Renal cortical epithelial cell (primary cell): Measurements from ENCODE around the gene SCAF4. TPM values are rescaled to one million over a fixed set of nuclear protein-coding genes. Genes with fewer than 3 reads are reported as not detected.
A peak's percentile ranks its signal among the peaks of the same experiment; 100 is the strongest.
"Not testable (repeated sequence)": the region's sequence is repeated elsewhere in the genome, so short reads cannot be mapped to it uniquely, and the experiment has no call there.

Experiments used
- DNase-seq: peaks from one replicate; pipeline ENCODE4 v3.0.0-alpha.2; 2011; ENCODE audit warnings: low read depth
- total RNA-seq: library from RNA; depleted of rRNA; stranded (reverse); fragments of >200 nt; gene quantifications from 2 replicates; pipeline ENCODE4 v1.2.3, GENCODE V29; 2014

Gene SCAF4
- total RNA-seq, 1 donor from 2014 or later = 10.6 TPM

- no peak for DNase-seq
Observed at GRCh38 chr21:31741116-31741515, 9.2 kb upstream of the SCAF4 start.

GRCh38 chr21:31737586-31738397 lies 5.9 kb upstream of the SCAF4 start:
- DNase-seq = not testable (repeated sequence)

- no peak for DNase-seq
Observed at GRCh38 chr21:31735511-31735992, 3.6 kb upstream of the SCAF4 start.

- no peak for DNase-seq
Observed at GRCh38 chr21:31733551-31734149, 1.7 kb upstream of the SCAF4 start.

- no peak for DNase-seq
Observed at GRCh38 chr21:31732597-31733550, 956 bp upstream of the SCAF4 start.

GRCh38 chr21:31731056-31731856 lies 662 bp downstream of the SCAF4 start:
- DNase-seq = peak; percentile 27

GRCh38 chr21:31730712-31731055 lies 1.2 kb downstream of the SCAF4 start:
- no peak for DNase-seq

GRCh38 chr21:31729622-31730343 lies 2.1 kb downstream of the SCAF4 start:
- no peak for DNase-seq

GRCh38 chr21:31728952-31729351 lies 3.0 kb downstream of the SCAF4 start:
- DNase-seq = no peak

- no peak for DNase-seq
Observed at GRCh38 chr21:31728191-31728590, 3.7 kb downstream of the SCAF4 start.

GRCh38 chr21:31727181-31727580 lies 4.7 kb downstream of the SCAF4 start:
- DNase-seq = no peak

GRCh38 chr21:31726407-31726806 lies 5.5 kb downstream of the SCAF4 start:
- DNase-seq = no peak

GRCh38 chr21:31725202-31725839 lies 6.6 kb downstream of the SCAF4 start:
- DNase-seq = no peak

GRCh38 chr21:31724552-31724951 lies 7.4 kb downstream of the SCAF4 start:
- DNase-seq = no peak

- no peak for DNase-seq
Observed at GRCh38 chr21:31721381-31721780, 10.5 kb downstream of the SCAF4 start.

- no peak for DNase-seq
Observed at GRCh38 chr21:31720739-31721138, 11.2 kb downstream of the SCAF4 start.

- DNase-seq = no peak
Observed at GRCh38 chr21:31720330-31720729, 11.6 kb downstream of the SCAF4 start.

GRCh38 chr21:31716106-31716505 lies 15.8 kb downstream of the SCAF4 start:
- no peak for DNase-seq

- DNase-seq = no peak
Observed at GRCh38 chr21:31714741-31715365, 17.1 kb downstream of the SCAF4 start.
